Measurements from ENCODE around the gene PPP2R5B.

Gene PPP2R5B

DNA sequence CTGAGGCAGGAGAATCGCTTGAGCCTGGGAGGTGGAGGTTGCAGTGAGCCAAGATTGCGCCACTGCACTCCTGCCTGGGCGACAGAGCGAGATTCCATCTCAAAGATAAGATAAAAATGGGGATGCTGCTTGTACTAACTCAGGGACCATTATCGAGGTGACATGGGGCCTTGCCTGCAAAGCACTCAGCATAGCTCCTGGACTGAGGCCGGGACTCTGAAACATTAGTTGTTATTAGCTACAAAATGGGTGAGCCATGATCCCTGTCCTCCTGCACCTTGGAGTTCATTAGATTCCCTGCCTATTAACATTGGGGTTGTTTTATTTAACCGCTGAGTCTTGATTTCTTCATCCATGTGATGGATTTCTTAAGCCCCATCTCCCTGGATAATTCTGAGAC lies 5.1 kb downstream of the PPP2R5B start:
- DNase-seq (ENCODE audit: low read depth in 2 of 2), result no peak

DNA sequence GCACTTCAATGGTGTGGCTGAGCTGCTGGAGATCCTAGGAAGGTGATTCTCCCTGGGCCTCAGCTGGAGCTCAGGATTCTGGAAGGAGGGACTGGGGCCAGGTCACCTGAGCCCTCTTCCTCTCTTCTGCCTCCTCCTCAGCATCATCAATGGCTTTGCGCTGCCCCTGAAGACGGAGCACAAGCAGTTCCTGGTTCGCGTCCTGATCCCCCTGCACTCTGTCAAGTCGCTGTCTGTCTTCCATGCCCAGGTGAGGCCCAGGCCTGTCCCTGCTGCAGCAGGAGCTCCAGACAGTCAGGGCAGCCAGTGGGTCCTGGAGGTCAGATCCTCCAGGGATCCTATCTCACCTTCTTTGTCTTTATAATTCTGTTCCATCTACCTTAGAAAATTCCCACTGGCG lies 5.9 kb downstream of the PPP2R5B start:
- no peak for DNase-seq (ENCODE audit: low read depth in 2 of 2)

DNA sequence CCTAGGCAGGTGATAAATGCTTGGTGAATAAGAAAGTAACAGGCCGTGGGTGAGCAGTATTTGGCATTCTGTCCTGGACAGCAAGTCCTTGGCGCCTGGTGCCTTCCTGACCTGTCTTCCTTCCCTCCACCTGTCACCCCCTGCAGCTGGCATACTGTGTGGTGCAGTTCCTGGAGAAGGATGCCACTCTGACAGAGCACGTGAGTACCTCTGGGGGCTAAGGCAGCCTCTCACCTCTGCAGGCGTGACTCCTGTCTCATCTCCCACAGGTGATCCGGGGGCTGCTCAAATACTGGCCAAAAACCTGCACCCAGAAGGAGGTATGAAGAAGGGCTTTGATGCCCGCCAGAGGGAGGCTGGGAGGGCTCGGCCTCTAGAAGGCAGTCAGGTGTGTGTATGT lies 6.8 kb downstream of the PPP2R5B start:
- DNase-seq (ENCODE audit: low read depth in 2 of 2), result no peak

DNA sequence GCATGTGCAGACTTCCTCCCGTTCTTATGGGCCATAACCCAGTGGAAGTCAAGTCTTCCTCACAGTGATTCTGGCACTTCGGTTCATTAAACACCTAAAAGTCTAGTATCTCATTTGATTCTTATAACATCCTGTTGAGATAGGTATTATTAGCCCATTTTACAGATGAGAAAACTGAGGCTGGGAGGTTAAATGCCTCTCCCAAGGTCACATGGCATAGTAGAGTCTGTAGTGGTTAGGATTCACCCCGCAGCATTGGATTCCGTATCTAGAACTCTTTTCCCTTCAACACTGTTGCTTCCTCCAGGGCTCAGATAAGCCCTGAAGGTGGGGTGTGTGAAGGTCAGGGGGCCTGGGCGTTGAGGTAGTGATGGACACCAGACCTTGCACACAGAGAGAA lies 7.8 kb downstream of the PPP2R5B start:
- DNase-seq (ENCODE audit: low read depth in 2 of 2), result no peak

DNA sequence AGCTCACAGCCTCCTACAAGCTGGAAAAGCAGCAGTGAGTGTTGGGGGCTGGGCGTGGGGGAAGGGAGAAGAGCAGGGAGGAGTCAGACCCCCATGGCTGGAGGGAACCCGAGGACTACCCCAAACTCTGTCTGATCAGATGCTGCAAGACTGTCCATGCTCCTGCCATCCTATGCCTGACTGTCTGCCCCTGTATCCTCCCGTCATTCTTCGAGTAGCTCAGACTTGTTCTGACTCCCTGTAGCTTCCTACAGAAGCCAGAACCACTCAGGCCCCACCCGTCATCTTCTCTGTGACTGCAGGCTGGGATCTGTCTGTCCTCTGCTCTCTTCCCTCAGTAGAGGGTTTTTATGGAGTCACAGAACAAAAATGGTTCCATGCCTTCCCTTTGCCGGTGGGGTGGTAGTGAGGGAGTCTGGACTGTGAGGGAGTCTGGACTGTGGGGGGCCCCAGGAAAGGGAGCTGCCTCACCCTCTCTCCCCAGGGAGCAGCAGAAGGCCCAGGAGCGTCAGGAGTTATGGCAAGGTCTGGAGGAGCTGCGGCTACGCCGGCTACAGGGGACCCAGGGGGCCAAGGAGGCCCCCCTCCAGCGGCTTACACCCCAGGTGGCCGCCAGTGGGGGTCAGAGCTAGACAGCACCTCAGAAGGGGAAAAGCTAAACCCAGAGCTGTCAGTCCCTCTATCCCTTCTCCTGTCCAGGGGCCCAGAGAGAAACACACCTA lies 8.9 kb downstream of the PPP2R5B start:
- no peak for DNase-seq (ENCODE audit: low read depth in 2 of 2)

DNA sequence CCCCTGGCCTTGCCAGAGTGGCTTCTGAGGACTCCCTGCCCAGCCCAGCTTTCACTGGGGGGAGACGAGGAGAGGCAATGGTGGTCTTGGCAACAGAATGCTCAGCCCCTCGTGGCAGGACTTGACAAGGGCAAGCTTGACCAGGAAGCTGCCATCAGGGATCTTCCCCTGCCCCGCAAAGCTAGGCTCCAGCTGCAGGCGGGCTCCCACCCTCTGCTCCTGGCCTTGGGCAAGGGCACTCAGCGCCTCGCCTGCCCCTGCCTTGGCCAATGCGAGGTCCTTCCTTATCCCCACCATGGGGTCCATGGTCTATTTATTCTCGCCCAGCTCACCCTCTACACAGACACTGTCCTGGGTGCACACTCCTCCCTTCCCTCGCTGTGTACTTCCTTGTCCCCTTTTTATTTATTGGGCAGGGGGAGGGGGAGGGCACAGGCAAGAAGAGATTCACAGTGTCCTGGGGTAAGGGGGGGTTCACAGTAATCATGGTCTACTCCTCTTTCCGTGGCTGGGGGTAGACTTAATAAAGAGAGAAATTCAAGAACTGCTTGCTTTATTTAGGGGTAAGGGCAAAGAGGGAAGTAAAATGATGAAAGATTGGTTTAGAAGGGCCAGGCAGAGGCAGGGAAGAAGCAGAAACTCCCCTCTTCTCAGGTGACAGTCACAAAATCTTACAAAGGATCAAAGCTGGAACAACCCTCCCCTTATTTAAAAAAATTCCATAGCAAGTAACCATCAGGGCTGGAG lies 9.6 kb downstream of the PPP2R5B start:
- DNase-seq (ENCODE audit: low read depth in 2 of 2), result no peak

DNA sequence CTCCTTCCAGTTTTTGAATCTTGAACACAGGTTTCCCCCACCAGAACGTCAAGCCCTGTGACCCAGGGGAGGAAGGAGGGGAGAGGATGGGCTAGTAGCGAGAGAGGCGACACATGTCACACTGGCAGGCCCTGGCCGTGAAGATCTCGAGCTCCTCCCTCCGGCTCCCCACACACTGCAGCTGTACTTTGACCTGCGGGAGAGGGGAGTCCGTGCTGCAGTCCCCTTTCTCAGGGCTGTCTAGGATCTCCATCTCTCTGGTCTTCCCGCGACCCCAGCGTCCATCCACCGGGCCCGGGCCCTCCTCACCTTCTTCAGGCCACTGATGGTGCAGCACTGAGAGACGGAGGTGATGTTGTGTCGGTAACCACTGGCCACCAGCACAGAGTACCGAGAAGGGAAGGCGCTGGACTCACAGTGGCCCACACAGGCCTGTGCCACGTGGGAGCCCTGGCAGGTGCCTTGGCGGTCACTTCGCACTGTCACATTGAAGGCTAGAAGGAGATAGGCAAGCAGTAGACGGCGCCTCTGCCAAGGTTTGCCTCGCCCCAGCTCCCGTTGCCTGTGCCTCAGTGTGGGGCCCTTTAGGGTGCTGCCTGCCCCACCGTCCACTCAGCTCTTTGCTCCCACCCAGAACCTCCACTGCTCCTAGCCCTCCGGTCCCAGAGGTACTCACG lies 10.3 kb downstream of the PPP2R5B start:
- no peak for DNase-seq (ENCODE audit: low read depth in 2 of 2)

DNA sequence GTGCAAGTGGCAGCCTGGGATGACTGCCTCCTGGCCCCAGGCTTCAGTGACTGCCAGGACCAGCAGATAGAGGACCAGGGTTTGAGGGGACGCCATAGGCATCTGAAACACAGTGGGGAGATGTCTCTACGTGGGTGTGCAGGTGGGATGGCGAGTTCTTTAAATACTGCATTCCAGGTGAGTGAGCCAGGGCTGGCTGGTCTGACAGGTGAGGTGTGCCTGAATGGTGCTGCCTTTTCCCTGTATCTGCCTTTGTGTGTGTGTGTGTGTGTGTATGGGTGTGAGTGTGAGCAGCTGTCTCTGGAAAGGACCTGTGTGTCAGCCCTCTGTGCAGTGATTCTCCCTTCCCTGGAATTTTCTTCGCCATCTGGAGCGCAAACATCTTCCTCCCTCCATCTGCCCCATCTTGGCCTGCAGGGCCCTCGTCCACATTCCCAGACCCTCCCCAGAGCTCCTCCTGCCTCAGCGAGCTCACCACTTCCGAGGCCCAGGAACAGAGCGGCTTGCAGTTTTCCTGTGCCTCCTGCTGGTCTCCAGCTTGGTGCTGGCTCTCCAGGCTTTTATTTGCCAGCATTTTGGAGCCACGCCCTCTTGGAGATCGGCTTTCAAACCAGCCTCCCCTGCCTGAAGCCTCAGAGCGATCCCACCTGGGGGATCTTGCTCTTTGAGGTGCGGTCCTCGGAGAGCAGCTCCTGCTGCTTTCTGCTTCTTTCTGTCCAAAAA lies 11.0 kb downstream of the PPP2R5B start, which contains the start of gene GPHA2:
TSS of gene GPHA2 (minus strand) at position 535 of the 723 bp plus-strand sequence. CDS start at position 102, 433 bp downstream.
- DNase-seq (ENCODE audit: low read depth in 2 of 2), result peak; percentile 15 to 21

DNA sequence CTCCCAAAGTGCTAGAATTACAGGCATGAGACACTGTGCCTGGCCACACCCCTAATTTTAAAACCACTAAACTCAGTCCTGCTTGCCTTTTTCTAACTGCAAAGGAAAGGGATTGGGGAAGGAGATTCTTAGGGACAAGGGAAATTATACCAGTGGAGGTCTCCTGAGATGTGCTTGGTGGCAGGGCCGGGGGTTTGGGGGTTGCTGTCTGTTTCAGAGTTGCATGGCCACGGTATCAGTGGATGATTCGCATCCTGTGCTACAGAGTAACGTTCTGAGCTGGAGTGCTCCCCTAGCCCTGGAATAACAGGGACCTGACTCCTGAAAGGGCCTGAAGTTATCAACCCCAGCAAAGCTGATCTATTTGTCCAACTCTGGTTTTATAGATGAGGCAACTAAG lies 12.1 kb downstream of the PPP2R5B start:
- DNase-seq (ENCODE audit: low read depth in 2 of 2), result no peak

DNA sequence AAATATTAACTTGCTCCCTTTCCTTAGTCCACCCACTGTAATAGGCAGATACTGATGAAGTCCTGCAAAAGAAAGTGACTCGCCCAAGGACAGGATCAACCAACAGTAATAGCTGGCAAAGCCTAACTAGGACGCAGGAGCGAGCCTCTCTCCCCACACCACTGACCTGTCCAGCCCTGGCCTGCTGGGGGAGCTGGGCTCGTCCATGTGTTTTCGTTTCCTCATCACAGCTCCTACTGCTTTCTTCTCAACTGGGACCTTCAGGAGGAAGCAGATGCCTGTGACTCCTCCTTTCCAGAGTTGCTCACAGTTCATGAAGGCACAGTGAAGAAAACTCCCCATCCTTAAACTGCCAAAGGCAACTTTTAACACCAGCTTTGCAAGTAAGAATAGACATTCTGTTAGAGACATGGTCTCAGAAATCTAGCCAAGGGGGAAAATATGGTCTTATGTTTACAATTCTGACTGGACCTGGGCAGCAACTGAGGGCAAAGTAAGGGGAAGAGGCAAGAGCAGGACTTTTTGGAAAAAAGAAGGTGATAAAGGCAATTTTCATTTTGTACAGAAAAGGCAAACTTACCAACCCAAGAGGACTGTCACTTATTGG lies 22.8 kb downstream of the PPP2R5B start:
- no peak for DNase-seq (ENCODE audit: low read depth in 2 of 2)

DNA sequence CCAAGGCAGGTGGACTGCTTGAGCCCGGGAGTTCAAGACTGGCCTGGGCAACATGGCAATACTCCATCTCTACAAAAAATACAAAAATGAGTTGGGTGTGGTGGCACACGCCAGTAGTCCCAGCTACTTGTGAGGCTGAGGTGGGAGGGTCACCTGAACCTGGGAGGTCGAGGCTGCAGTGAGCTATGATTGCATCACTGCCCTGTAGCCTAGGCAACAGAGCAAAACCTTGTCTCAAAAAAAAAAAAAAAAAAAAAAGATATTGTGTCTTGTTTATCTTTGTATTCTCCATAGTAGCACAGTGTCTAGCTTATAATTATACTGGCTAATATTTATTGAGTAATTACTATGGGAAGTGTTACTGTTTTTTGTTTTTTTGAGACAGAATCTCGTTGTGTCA lies 27.0 kb downstream of the PPP2R5B start:
- DNase-seq (ENCODE audit: low read depth in 2 of 2), result no peak

DNA sequence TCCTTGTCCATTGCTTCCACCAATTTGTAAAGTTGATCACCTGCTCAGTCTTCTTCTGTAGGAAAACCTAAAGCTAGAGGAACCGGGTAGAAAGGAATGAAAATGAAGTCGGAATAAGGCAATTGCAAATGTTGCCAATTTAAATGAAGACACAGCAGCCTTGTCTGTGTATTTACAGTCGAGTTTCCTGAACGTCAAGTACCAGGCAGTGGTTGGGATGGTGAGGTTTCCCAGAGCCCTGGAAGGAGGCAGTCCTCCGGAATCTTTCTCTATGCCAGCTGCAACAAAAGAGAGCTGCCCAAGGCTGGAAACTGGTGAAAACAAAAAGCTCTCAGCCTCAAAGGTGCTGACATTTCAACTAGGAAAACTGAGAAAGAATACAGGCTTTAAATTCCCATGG lies 29.7 kb downstream of the PPP2R5B start:
- DNase-seq (ENCODE audit: low read depth in 2 of 2), result no peak

DNA sequence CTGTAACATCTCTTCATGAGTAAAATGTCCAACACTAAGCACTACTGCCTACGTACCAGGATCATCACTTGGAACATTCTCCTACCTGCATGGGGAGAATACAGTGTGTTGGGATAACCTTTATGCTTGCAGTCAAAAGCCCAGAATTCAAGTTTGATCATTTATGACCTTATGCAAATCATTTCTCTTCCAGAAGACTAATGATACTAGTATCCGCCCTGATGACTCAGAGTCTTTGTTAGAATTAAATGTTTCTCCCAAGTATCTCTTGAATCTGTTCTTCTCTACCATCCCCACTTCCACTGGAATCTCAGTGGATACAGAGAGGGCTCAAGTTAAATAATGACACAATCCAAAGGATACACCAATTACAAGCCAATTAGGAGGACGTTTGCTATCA lies 35.0 kb downstream of the PPP2R5B start:
- no peak for DNase-seq (ENCODE audit: low read depth in 2 of 2)

DNA sequence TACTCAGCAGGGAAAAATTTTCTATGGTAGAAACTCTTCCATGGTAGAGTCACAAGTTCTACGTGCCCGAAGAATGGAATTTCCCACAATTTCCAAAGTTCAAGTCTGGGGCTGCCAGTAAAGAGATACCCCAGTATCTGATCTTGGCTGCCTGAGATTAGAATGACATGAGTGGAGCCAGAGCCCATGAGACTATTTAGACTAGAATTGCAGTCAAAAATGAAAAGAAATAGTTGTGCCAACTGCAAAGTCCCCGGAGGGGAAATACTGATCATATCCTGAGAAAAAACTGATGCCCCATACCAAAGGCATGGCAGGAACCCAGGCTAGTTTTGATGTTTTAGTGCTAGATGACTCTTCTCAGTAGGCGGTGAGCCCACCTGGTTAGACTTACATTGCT lies 36.2 kb downstream of the PPP2R5B start:
- DNase-seq (ENCODE audit: low read depth in 2 of 2), result no peak

DNA sequence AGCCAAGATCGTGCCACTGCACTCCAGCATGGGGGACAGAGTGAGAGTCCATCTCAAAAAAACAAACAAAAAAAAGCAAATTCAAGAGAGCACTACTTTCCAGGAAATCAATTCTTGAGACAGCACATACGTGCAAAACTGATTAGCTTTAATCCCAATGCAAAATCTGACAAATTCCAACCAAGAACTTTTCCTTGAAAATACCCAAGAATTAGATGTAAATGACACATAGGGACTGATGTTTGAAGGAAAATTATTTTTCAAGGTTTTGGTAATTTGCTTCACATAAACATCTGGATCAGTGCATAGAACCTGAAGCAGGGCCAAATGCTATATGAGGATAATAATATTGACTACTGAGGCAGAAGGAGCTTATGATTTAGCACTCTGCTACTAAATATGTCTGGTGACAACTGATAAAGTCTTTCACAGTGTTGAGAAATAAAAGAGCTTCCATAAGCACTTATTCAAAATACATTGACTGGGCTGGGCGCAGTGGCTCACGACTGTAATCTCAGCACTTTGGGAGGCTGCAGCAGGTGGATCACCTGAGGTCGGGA lies 38.7 kb downstream of the PPP2R5B start:
- no peak for DNase-seq (ENCODE audit: low read depth in 2 of 2)

DNA sequence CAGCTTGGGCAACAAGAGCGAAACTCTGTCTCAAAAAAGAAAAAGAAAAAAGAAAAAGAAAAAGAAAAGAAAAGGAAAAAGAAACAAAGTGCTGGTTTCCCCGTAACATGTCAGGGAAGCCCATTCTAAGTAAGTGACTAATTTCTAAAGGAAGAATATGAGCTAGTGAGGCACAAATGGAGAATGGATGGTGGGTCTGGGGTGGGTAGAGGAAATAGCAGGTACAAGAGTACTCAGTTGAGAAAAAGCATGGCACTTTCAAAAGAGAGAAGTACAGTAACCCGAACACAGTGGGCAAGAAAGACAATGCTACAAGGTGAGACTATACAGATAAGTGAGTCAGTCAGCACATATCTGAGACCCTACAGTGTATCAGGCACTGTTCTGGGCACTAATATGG lies 42.9 kb downstream of the PPP2R5B start:
- DNase-seq (ENCODE audit: low read depth in 2 of 2), result no peak

DNA sequence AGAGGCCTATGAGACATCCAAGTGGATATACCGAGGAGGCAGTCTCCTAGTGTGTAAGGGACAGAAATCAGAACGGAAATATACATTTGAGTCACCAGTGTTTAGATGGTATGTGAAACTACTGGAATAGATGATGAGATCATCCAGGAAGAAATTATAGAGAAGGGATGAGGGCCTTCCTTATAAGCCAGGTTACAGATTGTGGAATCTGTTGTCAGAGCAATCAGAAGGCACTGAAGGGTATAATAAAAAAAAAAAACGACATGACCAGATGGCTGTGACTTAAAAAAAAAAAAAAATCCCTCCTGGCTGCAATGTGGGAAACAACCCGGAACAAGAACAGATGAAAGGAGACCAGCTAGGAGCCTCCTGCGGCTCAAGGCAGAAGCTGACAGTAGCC lies 44.7 kb downstream of the PPP2R5B start:
- DNase-seq (ENCODE audit: low read depth in 2 of 2), result peak; percentile 36 to 39

DNA sequence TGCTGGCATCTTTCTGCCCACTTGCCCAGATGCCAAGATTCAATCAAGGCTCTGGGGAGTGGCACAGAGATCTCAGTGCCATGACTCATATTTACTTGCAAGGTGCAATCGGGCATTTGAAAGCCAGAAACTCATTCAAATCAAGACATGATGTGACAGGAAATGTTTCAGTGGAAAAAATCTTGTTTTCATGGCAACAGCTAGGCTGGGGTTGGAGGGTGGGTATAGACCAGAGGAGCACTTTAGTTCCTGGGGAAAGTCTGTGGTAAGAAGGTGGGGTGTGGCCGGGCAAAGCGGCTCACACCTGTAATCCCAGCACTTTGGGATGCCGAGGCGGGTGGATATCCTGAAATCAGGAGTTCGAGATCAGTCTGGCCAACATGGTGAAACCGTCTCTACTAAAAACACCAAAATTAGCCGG lies 46.3 kb downstream of the PPP2R5B start:
- no peak for DNase-seq (ENCODE audit: low read depth in 2 of 2)

DNA sequence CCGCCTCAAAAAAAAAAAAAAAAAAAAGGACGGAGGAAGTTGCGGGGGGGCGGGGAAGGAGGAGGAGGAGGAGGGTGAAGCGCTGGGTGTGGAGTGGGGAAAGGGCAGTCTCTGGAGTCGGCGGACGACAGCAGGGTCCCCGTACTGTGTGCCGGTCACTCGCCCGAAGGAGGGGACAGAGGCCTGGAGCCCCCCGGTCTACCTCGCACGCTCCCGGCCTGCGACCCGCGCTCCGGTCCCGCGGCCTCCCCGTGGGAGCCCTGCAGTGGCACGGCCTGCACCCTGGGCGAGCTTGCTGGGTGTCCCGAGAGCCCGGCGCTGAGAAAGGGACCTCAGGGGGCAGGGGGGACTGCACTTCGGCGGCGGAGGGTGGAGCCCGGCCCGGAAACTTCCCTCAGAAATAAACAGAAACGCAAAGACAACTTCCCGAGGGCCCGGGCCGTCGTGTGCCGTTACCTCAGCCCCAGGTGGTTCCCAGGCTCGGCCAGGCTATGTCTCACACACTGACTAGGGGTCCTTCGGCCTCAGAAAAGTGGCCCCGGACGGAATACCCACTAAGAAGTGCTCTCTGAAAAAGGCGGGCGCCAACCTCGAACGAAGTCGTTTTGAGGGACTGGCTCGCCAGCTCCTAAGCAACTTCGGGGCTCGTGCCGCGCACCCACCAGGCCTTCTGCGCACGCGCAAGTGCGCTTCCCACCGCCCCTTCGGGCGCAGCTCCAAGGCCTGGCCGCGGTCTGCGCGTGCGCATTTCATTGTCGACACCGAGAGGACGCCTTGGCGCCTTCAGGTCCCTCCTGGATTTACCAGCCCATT lies 47.1 kb downstream of the PPP2R5B start, which contains the start of gene MAJIN:
TSS of gene MAJIN (minus strand) at position 688 of the 813 bp plus-strand sequence. CDS start 12,703 bp downstream, outside the sequence.
- peak; percentile 42 to 50 for DNase-seq (ENCODE audit: low read depth in 2 of 2)

DNA sequence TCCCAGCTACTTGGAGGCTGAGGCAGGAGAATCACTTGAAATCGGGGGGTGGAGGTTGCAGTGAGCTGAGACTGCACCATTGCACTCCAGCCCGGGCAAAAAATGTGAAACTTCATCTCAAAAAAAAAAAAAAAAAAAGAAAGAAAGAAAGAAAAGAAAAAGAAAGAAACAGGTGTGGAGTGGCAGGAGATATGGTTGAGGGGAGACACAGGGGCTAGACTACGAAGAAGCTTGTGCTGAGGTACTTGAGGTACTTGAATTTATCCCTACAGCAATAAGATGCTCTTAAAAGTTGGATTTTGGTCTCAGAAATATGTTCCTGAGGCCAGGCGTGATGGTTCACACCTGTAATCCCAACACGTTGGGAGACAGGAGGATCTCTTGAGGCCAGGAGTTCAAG lies 49.6 kb downstream of the PPP2R5B start:
- no peak for DNase-seq (ENCODE audit: low read depth in 2 of 2)
